Loucy (cell line): Measurements from ENCODE around the gene SLC51A.

Experiments
- H2AFZ ChIP-seq: fragments of 200-600 bp; sonication (generic); 2 replicates; pipeline ENCODE4 v1.6.0; 2016; ENCODE audit warnings: antibody characterized with exemption, mild to moderate bottlenecking, low read length, moderate library complexity
- H3F3A ChIP-seq: fragments of 200-600 bp; 2 replicates; pipeline ENCODE4 v1.6.0; 2016; ENCODE audit warnings: antibody characterized with exemption, low read depth, mild to moderate bottlenecking
- H3K27me3 ChIP-seq: fragments of 200-600 bp; sonication (generic); 2 replicates; pipeline ENCODE4 v1.6.1; 2014; ENCODE audit warnings: low read length, mild to moderate bottlenecking; ENCODE audit not compliant: insufficient read depth, poor library complexity, severe bottlenecking
- H3K36me3 ChIP-seq: fragments of 200-600 bp; sonication (generic); 2 replicates; pipeline ENCODE4 v1.6.1; 2016; ENCODE audit warnings: low read length; ENCODE audit not compliant: insufficient read depth
- H3K4me1 ChIP-seq: fragments of 200-600 bp; sonication (generic); 2 replicates; pipeline ENCODE4 v1.5.1; 2014; ENCODE audit warnings: low read length, mild to moderate bottlenecking; ENCODE audit not compliant: insufficient read depth, poor library complexity, severe bottlenecking
- H3K4me2 ChIP-seq: fragments of 200-600 bp; sonication (generic); 2 replicates; pipeline ENCODE4 v1.6.0; 2014; ENCODE audit warnings: antibody characterized with exemption, low read length, low read depth, mild to moderate bottlenecking; ENCODE audit not compliant: poor library complexity, severe bottlenecking
- H3K4me3 ChIP-seq: fragments of 200-600 bp; sonication (generic); 2 replicates; pipeline ENCODE4 v1.5.1; 2014; ENCODE audit warnings: low read length, mild to moderate bottlenecking, mixed read lengths; ENCODE audit not compliant: poor library complexity, severe bottlenecking
- H3K79me2 ChIP-seq: fragments of 200-600 bp; sonication (generic); 2 replicates; pipeline ENCODE4 v1.6.1; 2014; ENCODE audit warnings: low read length; ENCODE audit not compliant: insufficient read depth
- H3K9ac ChIP-seq: fragments of 200-600 bp; sonication (generic); 2 replicates; pipeline ENCODE4 v1.6.0; 2014; ENCODE audit warnings: mild to moderate bottlenecking, low read depth, low read length, moderate library complexity; ENCODE audit not compliant: poor library complexity, severe bottlenecking
- H3K9me2 ChIP-seq: fragments of 200-600 bp; sonication (generic); replicated peaks from 2 replicates; pipeline ENCODE4 v1.6.1; 2016; ENCODE audit warnings: low read depth, low read length, mixed read lengths
- H3K9me3 ChIP-seq: fragments of 200-600 bp; sonication (generic); 2 replicates; pipeline ENCODE4 v1.6.1; 2014; ENCODE audit warnings: mild to moderate bottlenecking, antibody characterized with exemption, low read length, low read depth; ENCODE audit not compliant: insufficient read depth
- H4K20me1 ChIP-seq: fragments of 200-600 bp; sonication (generic); 2 replicates; pipeline ENCODE4 v1.6.0; 2014; ENCODE audit warnings: antibody characterized with exemption, low read length, mild to moderate bottlenecking; ENCODE audit not compliant: insufficient read depth, poor library complexity, severe bottlenecking
- EZH2phosphoT487 ChIP-seq: fragments of 200-600 bp; IDR thresholded peaks from 2 replicates; pipeline ENCODE4 v1.6.1; 2018; ENCODE audit warnings: antibody characterized with exemption, mild to moderate bottlenecking, moderate library complexity, borderline replicate concordance
- TF ChIP-seq, protein P1 (sequence below): fragments of 200-600 bp; sonication (generic); conservative IDR thresholded peaks from 2 replicates; pipeline ENCODE4 v1.5.1; 2014; ENCODE audit warnings: mild to moderate bottlenecking, antibody characterized with exemption, low read length

Gene SLC51A

DNA sequence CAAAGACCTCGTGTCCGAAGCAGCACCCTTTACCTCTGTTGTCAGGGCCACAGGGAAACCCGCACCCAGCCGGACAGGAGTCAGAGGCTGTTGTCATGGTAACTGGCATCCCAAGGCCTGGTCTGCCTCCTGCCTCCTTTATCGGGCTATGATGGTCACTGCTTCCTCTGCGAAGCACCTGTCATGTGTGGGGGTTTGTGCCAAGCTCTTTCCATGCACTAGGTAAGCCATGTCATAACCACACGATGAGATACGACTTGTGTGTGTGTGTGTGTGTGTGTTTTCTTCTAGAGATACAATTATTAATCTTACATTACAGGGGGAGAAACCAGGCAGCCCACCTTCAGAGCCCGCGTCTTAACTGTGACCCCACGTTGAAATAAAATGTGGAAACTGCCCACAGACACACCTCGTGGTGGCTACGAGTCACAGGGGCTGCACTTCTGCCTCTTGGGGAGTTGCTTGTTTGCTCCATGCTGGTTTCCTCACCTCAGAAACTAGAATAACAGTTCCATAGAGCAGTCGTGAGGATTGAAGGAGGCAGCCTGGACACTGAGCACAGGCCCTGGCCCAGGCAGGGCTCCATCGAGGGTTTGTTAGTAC lies 23.1 kb upstream of the SLC51A start:
- TF ChIP-seq EZH2phosphoT487 = no peak
- TF ChIP-seq, protein P1, sequence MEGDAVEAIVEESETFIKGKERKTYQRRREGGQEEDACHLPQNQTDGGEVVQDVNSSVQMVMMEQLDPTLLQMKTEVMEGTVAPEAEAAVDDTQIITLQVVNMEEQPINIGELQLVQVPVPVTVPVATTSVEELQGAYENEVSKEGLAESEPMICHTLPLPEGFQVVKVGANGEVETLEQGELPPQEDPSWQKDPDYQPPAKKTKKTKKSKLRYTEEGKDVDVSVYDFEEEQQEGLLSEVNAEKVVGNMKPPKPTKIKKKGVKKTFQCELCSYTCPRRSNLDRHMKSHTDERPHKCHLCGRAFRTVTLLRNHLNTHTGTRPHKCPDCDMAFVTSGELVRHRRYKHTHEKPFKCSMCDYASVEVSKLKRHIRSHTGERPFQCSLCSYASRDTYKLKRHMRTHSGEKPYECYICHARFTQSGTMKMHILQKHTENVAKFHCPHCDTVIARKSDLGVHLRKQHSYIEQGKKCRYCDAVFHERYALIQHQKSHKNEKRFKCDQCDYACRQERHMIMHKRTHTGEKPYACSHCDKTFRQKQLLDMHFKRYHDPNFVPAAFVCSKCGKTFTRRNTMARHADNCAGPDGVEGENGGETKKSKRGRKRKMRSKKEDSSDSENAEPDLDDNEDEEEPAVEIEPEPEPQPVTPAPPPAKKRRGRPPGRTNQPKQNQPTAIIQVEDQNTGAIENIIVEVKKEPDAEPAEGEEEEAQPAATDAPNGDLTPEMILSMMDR = no peak
- Histone ChIP-seq H3K4me1 (peaks cover 46% of the 10 kb centered on the region), H3K4me2 (peak overlapping the region; percentile 29), H3F3A (no peaks in the 10 kb centered on the region), H3K9me2 (no peaks in the 10 kb centered on the region), H3K4me3 (no peak overlapping the region), H3K79me2 (peaks cover 74% of the 10 kb centered on the region), H2AFZ (no peak overlapping the region), H4K20me1 (no peaks in the 10 kb centered on the region), H3K9me3 (no peaks in the 10 kb centered on the region), H3K36me3 (no peaks in the 10 kb centered on the region), H3K9ac (peak overlapping the region; percentile 60), H3K27me3 (no peaks in the 10 kb centered on the region)

DNA sequence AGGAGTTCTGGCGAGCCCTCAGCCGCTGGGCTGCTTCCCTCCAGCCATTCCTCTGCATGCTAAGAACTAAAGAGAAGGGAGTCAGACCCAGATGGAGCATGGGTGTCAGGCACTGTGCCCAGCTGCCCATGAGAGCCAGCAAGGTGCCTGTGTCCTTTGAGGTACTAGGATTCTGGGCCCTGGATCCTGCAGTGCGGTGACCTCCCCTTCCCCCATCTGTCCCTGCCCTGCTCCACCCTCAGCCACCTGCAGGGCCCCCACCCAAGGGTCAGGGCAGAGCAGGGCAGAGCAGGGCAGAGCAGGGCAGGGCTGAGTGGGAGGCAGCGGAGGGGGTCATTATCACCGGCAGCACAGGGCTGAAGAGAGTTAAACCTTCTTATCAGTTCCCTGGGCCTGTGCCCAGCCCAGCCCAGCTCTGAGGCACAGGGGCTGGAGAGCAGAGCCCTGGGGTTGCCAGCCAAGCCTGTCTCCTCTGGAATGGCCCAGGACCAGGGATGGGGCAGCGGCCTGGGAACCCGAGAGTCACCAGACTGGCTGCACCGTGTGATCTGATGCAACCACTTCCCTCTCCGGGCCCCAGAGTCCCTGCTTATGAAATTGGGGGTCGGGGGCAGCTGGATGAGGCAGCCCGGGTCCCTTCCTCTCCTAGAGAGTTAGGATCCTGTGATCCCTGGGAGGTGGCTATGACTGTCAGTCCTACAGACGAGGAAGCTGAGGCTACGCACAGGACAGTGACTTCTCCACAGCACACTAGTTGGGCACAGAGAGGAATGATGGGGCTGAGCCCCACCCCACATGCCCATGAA lies 22.4 kb upstream of the SLC51A start:
- no peak overlapping the region for H3K4me3 ChIP-seq
- TF ChIP-seq, protein P1 = no peak
- TF ChIP-seq EZH2phosphoT487 = no peak
- no peaks in the 10 kb centered on the region for H4K20me1 ChIP-seq
- peak overlapping the region; percentile 29 for H3K4me2 ChIP-seq
- H3K36me3 ChIP-seq = no peaks in the 10 kb centered on the region
- no peaks in the 10 kb centered on the region for H3F3A ChIP-seq
- H3K27me3 ChIP-seq = no peaks in the 10 kb centered on the region
- H3K9me3 ChIP-seq = no peaks in the 10 kb centered on the region
- H3K9me2 ChIP-seq = no peaks in the 10 kb centered on the region
- peaks cover 45% of the 10 kb centered on the region for H3K4me1 ChIP-seq
- no peak overlapping the region for H2AFZ ChIP-seq
- peak overlapping the region; percentile 60 for H3K9ac ChIP-seq
- peaks cover 68% of the 10 kb centered on the region for H3K79me2 ChIP-seq

DNA sequence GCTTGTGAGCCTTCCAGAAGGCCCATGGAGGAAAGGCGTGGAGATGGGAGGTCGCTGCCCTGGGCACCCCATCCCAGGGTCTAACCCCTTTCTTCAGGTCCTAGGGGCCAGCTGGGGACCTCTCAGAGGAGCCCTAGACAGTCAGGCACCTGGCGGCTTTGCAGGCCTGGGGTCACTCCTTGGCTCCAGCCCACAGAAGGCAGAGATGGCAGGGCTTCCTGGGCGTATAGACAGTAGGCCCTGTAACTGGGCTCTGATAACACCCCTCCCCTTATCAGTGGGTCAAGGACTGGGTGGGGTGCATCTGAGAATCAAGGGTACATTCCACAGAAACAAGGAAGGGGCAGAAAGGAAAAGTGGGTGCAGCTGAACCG lies 21.8 kb upstream of the SLC51A start:
- no peak overlapping the region for H3K4me3 ChIP-seq
- H4K20me1 ChIP-seq = no peaks in the 10 kb centered on the region
- peaks cover 64% of the 10 kb centered on the region for H3K79me2 ChIP-seq
- H3K36me3 ChIP-seq = no peaks in the 10 kb centered on the region
- H3K4me1 ChIP-seq = peaks cover 45% of the 10 kb centered on the region
- no peak overlapping the region for H2AFZ ChIP-seq
- H3K27me3 ChIP-seq = no peaks in the 10 kb centered on the region
- H3K9me2 ChIP-seq = no peaks in the 10 kb centered on the region
- no peaks in the 10 kb centered on the region for H3F3A ChIP-seq
- H3K4me2 ChIP-seq = peak overlapping the region; percentile 29
- peak overlapping the region; percentile 60 for H3K9ac ChIP-seq
- no peaks in the 10 kb centered on the region for H3K9me3 ChIP-seq
- TF ChIP-seq EZH2phosphoT487 = no peak
- TF ChIP-seq, protein P1 = no peak
